ENCODE measurements around the gene MUC5B.

DNA sequence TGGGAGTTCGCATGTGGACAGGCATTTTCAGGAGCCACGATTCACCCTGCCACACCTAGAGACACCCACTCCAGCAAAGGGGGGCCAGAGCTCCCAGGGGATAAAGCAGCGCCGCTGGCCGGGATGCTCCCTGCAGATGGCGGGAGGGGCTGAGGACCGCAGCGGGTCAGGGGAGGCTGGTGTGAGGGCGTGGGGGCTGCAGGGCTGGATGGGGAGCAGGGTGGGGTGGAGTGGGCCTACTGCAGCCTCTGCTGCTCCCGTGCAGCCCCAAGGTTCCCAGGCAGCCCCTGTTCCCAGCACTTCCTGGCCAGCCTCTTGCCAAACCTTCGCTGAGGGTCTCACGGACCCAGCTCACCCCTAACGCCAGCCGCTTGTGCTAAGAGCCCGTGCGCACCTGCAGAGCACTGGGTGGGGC lies 13.0 kb downstream of the MUC5B start:
- no peak for TF ChIP-seq POLR2AphosphoS5 (IDR thresholded peaks at IDR 0.05; ENCODE audit: insufficient read depth, low read depth, low read length)
- TF ChIP-seq, protein P1, sequence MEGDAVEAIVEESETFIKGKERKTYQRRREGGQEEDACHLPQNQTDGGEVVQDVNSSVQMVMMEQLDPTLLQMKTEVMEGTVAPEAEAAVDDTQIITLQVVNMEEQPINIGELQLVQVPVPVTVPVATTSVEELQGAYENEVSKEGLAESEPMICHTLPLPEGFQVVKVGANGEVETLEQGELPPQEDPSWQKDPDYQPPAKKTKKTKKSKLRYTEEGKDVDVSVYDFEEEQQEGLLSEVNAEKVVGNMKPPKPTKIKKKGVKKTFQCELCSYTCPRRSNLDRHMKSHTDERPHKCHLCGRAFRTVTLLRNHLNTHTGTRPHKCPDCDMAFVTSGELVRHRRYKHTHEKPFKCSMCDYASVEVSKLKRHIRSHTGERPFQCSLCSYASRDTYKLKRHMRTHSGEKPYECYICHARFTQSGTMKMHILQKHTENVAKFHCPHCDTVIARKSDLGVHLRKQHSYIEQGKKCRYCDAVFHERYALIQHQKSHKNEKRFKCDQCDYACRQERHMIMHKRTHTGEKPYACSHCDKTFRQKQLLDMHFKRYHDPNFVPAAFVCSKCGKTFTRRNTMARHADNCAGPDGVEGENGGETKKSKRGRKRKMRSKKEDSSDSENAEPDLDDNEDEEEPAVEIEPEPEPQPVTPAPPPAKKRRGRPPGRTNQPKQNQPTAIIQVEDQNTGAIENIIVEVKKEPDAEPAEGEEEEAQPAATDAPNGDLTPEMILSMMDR (IDR thresholded peaks at IDR 0.05; ENCODE audit: extremely low read depth in 1 of 2, insufficient read depth in 1 of 2, low read depth in 1 of 2, low read length in 2 of 2), result no peak
- TF ChIP-seq EZH2 (IDR thresholded peaks at IDR 0.05; ENCODE audit: borderline replicate concordance, low read depth, low read length, severe bottlenecking), result no peak
- TF ChIP-seq POLR2A (IDR thresholded peaks at IDR 0.05; ENCODE audit: low read depth, low read length), result no peak
- TF ChIP-seq, protein P2, sequence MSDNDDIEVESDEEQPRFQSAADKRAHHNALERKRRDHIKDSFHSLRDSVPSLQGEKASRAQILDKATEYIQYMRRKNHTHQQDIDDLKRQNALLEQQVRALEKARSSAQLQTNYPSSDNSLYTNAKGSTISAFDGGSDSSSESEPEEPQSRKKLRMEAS (IDR thresholded peaks at IDR 0.05; ENCODE audit: insufficient read depth, insufficient read length), result no peak
- TF ChIP-seq JUN (IDR thresholded peaks at IDR 0.05; ENCODE audit: borderline replicate concordance, insufficient read depth, insufficient read length, low read depth), result no peak
- no peak for TF ChIP-seq MYC (IDR thresholded peaks at IDR 0.05; ENCODE audit: low read depth, low read length)
- no peak for TF ChIP-seq FOS (IDR thresholded peaks at IDR 0.05; ENCODE audit: borderline replicate concordance, insufficient read depth, low read length)
- no peak for TF ChIP-seq GATA2 (IDR thresholded peaks at IDR 0.05; ENCODE audit: insufficient read depth, insufficient read length, low read depth, low read length)

Data from endothelial cell of umbilical vein (primary cell).